ENCODE results near the gene GPC5. TPM values are rescaled to one million over a fixed set of nuclear protein-coding genes. Genes with fewer than 3 reads are reported as not detected.

GPC5 gene
- total and polyA plus RNA-seq, 2 donors (not counting 3 experiments of a cell fraction or from before 2014, with no cell fraction given), result 0.59 to 0.97 TPM

- no peaks in the 10 kb centered on the region for H3K79me2 ChIP-seq (ENCODE audit: control insufficient read depth, insufficient read depth, low read length)
- no peak overlapping the region for H3K27ac ChIP-seq (ENCODE audit: insufficient read depth, low read depth, low read length)
- dilution Hi-C loops (cut with MboI; ENCODE audit: extremely low pct_ligation_motif_present, low sequenced_read_pairs) (no loop called here), intact Hi-C loops (cut with micrococcal nuclease) (no loop called here)
- H3K36me3 ChIP-seq (ENCODE audit: control insufficient read depth in 2 of 2, extremely low read depth in 1 of 2, insufficient read depth in 2 of 2, low read length in 2 of 2), result no peaks in the 10 kb centered on the region
- peaks cover 5% of the 10 kb centered on the region for H3K9me3 ChIP-seq (replicated peaks; ENCODE audit: control insufficient read depth, insufficient read depth, low read length)
- ChIA-PET POLR2A (no interaction called here), CTCF (interaction anchor here (1.0 kb wide), 1 partner anchor 30 kb away, joined by 3 read pairs; no protein-coding TSS in a partner anchor)
- H3K27me3 ChIP-seq (ENCODE audit: control insufficient read depth in 2 of 2, insufficient read depth in 2 of 2, low read length in 2 of 2), result no peaks in the 10 kb centered on the region
- FAIRE-seq (no peak), DNase-seq (ENCODE audit: low read depth, low spot score) (no peak)
- H2AFZ ChIP-seq (ENCODE audit: low read depth, low read length), result no peak overlapping the region
- H4K20me1 ChIP-seq (replicated peaks; ENCODE audit: control insufficient read depth, extremely low read depth, insufficient read depth, low read length), result no peaks in the 10 kb centered on the region
- H3K9ac ChIP-seq (replicated peaks; ENCODE audit: extremely low read depth, insufficient read depth, low read length), result no peak overlapping the region
- no peak for TF ChIP-seq CTCF (IDR thresholded peaks at IDR 0.05; ENCODE audit: extremely low read depth in 1 of 2, insufficient read depth in 1 of 2, low read depth in 1 of 2, low read length in 2 of 2)
- no peak for TF ChIP-seq EZH2 (IDR thresholded peaks at IDR 0.05; ENCODE audit: borderline replicate concordance, low read depth, low read length, severe bottlenecking)
- no peak for TF ChIP-seq POLR2A (IDR thresholded peaks at IDR 0.05; ENCODE audit: low read depth, low read length)
- TF ChIP-seq JUN (IDR thresholded peaks at IDR 0.05; ENCODE audit: borderline replicate concordance, insufficient read depth, insufficient read length, low read depth), result no peak
- TF ChIP-seq POLR2AphosphoS5 (IDR thresholded peaks at IDR 0.05; ENCODE audit: insufficient read depth, low read depth, low read length), result no peak
- TF ChIP-seq FOS (IDR thresholded peaks at IDR 0.05; ENCODE audit: borderline replicate concordance, insufficient read depth, low read length), result no peak
- no peak for TF ChIP-seq GATA2 (IDR thresholded peaks at IDR 0.05; ENCODE audit: insufficient read depth, insufficient read length, low read depth, low read length)
- no peak for TF ChIP-seq MYC (IDR thresholded peaks at IDR 0.05; ENCODE audit: low read depth, low read length)
- TF ChIP-seq, protein P1, sequence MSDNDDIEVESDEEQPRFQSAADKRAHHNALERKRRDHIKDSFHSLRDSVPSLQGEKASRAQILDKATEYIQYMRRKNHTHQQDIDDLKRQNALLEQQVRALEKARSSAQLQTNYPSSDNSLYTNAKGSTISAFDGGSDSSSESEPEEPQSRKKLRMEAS (IDR thresholded peaks at IDR 0.05; ENCODE audit: insufficient read depth, insufficient read length), result no peak
- H3K4me3 ChIP-seq (replicated peaks in 1 of 3; ENCODE audit: insufficient read depth in 1 of 3, low read depth in 1 of 3, low read length in 3 of 3), result no peak overlapping the region
- H3K9me1 ChIP-seq (replicated peaks; ENCODE audit: control insufficient read depth, extremely low read depth, insufficient read depth, low read length), result no peaks in the 10 kb centered on the region
- no peaks in the 10 kb centered on the region for H3K4me1 ChIP-seq (ENCODE audit: control insufficient read depth, extremely low read depth, insufficient read depth, low read length)
- H3K4me2 ChIP-seq (ENCODE audit: insufficient read depth, low read length), result no peak overlapping the region
- BruUV-seq (replicated peaks), result no TSS peak
Observed at GRCh38 chr13:92510416-92510815, 1112.0 kb downstream of the GPC5 start.

All from endothelial cell of umbilical vein (primary cell).